GM21619 (cell line): ENCODE data around the gene ST6GAL1.

Experiments
- ATAC-seq: cut with Tn5 transposase; IDR thresholded peaks from one replicate; pipeline ENCODE4 v1.9.1; 2021; ENCODE audit not compliant: unreplicated experiment

ST6GAL1 gene

DNA sequence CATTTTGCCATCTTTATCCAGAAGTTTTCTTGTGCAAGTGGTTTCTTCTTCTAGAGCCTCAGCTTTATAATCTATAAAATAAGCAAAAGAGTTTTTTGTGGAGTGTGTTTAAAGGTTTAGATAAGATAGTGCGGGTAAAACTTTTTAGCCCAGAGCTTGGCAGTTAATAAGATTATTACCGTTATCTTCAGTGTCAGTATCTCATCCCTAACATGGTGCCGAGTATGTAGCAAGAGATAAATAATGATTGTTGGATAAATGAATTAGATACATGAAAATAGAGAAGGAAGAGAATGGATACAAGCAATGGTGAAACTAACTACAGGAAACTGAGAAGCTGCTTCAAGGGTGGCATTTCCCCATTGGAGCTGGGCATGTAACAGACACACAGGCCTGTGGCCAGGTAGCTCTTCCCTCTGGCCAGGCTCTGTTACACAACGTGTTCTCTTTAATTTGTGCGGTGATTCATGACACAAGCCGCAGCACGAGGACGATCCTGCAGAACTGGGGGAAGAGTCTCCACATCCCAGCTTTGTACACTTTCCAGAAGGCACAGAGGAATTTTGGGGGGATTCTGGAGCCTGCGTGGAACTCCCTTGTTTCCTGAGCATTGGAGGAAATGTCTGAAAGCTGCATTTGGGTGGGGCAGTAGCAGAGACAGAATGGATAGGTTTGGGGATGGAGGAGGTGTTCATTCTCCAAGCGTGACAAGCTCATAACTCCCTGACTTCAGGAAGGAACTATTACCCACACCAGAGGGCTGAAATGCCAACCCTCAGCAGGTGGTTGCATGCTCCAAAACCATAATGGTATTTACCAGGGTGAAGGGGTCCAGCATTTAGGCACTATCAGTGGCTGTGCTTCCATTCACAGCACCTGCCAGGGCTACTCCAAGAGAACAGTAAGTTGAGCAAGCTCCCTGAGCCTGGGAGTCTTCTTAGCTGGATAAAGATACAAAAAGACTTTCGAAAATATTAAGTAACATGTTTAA lies 14.2 kb upstream of the ST6GAL1 start:
- ATAC-seq = no peak

DNA sequence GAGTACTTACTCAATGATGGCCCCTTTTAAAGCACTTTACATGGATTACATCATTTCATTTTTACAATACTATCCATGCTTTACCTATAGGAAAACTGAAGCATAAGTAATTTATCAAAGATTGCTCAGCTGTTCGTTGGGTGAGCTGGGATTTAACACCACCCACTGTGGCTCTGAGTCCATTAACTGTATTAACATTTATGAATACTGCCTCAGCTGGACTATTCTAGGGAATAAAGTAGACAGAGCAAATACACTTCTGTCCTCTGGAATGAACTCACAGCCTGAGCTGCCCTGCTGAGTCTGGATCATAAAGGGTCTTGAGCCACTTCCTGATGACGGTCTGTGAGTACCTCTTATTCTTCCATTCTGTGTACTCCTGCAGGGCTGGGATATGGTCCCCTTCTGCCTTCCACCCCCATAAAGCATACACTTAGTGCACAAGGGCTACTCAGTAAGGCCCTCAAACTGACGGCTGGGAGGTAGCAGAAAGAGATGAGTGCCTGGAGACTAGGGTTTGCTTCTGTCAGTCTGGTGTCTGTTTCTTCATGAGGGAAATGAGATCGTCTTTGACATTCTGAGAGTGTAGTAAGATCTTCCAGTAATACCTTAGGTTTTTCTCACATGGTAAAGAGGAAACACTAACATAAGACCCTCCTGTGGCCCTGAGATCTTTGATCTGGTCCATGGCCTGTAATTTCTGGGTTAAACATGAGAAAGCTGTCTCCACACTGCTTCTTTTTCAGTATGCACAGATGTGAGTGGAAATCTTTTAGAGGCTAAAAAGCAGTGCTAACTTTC lies 12.6 kb upstream of the ST6GAL1 start:
- ATAC-seq = no peak

DNA sequence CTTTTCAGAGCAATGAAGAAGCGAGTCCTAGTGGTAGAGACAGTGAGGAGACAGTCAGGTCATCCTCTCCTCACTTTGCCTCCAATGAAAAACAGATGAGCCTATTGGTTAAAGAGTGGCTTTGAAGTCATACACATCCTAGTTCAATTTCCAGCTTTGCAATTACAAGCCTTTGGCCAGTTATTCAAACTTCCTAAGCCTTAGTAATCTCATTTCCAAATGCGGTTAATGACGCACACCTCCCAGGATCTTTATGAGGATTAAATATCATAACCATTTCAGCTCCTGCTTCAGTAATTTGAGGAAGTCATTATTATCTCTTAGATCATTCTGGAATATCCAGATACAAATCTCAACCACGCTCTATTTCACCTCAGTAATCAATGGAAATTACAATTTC lies 10.0 kb upstream of the ST6GAL1 start:
- ATAC-seq = no peak

DNA sequence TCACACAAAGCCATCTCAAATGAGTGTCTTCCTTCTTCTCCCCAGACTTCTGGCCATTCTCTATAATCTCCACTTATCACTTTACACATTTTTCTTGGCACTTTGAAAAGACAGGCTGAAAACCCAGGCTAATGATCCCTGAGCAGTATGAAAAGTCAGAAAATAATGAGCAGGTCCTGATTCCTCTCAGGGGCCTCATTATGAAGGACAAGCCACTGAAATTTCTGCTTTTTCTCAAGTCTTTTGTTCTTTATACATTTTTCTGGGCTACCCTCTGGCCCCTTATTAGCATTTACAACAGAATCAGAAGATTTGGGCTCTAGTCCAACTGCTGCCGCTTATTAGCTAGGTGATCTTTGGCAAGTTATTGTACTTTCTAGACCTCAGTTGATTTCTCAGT lies 9.5 kb upstream of the ST6GAL1 start:
- ATAC-seq = no peak

DNA sequence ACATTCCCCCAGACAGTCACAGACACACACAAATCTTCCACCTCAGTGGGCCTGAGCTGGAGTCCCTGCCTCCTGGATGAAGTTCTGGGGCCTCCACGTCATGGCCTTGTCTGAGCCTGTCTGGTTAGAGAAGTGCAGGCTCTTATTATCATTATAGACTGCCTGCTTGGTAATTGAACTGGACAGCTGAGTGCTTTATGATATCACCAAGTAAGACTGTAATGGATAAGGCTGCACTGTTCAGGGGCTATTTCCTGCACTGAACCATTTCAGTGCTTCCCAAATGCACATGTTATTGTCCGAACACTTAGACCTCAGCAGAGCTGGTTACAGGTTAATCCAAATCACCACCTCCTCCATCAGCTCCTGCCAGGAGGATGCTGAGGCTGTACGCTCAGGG lies 8.7 kb upstream of the ST6GAL1 start:
- ATAC-seq = no peak

DNA sequence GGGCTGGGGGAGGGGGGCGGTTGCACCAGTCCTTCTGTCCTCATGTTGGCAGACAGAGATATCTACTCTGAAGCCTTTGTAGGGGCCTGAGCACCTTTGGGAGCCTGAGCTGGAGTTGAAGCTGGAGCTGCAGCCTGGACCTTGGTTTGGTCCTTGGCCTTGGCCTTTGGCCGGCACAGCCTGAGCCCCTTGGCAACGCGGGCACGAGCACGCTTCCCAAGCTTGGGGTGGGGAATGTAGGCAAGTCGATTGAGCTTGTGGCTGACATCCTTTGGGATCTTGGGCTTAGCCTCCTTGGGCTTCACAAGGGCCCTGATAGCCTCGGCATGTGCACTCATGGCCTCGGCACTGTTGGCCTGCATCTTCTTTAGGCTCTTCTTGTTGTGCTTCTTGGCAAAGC lies 8.1 kb upstream of the ST6GAL1 start:
- no peak for ATAC-seq

DNA sequence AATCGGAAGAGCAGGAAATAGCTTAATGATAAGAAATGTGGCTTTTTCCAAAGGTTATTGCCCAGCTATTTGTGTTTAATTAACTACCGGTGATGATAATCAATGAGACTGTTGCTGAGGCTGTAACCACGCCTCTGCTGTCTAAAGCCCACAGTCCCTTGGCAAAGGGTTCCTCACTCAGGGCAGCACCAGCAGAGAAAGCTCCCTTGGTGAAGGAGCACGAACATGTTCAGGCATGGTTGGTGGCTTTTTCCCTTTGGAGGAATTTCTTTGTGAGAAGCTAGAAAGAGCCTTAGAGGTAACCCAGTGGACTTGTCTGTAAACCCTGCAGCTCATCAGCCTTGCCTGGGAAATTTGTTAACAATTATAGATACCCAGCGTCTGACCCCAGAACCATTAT lies 7.5 kb upstream of the ST6GAL1 start:
- no peak for ATAC-seq

DNA sequence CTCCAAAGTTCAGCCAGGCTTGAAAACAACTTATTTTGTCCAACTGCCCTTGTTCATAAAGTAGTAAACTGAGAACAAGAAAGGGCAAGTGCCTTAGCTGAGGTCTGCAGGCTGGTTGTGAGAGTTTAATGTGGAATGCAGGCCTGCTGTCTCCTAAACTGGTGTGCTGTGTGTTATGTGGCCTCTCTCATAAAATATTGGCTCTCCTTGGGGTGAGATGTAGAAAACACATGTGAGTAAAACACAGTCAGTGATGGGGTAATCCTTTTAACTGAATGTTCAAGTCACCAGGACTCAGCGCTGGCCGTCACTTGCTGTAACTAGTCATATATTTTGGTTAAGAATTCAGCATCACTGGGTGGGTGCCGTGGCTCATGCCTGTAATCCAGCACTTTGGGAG lies 7.1 kb upstream of the ST6GAL1 start:
- ATAC-seq = no peak

DNA sequence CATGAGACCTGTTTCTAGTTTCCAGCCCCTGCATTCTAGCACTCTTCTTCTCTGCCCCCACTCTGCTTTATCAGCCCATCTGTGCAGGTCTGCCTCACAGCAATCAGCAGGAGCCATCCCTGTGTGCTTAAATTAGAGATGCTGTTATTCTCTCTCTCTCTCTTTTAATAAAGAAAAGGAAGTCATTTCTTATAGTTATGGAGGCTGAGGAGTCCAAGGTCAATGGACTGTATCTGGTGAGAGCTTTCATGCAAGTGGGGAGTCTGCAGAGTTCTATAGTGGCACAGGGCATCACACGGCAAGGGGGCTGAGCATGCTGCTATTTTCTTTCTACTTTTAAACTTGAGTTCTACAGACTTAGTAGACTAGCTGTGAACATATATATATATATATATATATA lies 4.5 kb upstream of the ST6GAL1 start:
- ATAC-seq = no peak

DNA sequence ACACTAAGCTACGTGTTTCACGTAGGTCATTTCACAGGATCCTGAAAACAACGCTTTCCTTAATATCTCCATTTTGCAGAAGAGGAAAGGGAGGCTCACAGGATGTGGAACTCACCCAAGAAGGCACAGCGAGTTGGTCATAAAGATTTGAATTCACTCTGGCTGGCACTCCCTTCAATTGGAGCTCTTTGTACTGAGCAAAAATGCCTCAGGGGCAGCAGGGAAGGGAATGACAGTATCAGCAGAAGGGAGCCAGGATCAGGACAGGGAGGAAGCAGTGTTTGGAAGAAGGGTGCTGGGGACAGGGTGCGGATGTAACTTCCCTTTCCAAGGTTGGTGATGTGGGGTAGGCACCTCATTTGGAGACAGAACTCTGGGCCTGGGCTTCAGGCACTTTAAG lies 1.1 kb upstream of the ST6GAL1 start:
- ATAC-seq = no peak

DNA sequence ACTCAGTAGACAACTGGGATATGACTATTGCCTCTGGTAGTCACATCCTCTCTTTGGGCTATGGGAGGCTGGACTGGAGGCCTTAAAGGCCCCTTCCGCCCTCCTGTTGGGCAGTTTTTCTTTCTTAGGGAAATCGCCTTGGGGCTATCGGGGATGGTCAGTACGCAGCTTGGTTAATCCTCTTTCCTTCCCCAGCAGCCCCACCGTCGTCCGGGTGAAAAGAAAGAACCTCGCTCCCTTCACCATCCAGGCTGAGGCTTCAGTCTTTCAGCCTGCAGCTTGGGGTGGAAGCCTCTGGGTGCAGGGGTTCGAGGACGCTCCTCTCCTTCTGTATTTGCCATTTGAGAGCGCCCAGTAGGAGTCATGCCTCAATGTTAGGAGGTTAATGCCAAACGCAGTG lies 641 bp upstream of the ST6GAL1 start:
- no peak for ATAC-seq

DNA sequence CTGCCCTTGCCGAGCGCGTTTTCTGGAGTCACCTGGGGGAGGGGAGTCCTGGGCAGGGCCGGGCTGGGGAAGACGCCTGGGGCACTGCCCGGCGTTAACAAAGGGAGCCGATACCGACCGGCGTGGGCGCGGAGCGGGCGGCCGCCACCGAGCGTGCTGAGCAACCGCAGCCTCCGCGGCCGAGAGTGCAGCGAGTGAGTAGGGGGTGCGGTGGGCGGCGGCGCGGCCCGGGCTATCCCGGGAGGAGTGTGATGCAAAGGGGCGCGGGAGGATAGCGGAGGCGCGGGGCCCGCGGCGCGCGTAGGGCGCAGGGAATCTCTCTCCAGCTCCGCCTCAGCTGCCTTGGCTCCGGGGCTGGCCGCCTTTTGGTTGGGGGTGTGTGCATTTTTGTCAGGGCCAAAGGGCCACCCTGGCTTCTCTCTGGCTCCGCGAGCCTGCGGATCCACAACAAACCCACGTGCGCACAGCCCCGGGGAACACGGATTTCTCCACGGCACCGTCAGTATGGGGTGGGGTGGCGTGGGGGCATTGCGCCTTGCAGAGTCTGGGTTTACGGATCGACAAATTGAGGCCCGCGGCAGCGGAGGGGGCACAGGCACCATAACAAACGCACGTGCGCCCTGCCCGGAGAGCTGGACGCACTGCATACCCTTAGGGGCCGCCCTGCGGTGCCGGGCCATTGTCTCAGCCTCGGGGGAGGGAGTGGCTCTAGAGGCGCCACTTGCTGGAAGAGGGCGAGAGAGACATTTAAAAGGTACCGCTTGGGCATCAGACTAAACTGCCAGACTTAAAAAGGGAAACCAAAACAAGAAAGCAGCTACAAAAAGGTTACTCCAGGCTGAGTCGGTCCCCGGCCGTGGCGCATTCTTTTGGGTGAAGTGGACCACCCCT lies 560 bp downstream of the ST6GAL1 start:
- peak; percentile 66 for ATAC-seq

DNA sequence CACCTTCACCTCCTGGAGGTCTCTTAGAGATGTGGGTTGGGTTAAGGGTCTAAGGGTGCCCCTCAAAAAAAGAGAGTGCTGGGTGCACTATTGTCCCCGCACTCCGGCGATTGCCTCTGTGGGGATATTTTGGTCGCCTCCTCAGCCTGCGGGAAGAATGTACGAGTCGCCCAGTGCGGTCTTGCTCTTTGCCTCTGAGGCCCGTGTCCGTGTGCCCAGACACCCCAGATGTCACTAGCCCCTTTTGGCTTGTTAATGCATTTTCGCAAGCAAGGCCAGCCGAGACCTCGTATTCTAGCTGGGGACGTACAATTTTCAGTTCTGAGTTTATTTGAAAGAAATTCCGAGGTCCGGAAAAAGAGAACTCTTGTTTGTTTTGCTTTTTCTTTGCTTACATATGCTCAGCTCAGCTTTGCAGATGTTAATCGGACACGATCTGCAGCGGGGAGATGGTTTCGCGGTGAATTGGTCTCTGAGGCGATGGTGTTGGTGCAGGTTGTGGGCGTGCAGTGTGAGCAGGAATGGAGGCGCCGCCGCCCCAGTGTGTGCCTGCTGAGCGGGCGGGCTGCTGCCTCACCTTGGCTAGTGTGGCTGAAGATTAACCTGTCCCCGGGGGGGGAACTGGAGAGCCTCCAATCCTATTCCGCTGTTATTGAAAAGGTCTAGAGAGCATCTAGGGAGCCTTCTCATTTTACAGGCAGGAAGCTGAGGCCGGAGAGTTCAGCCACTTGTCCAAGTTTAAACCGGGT lies 1.4 kb downstream of the ST6GAL1 start:
- ATAC-seq = peak; percentile 44

DNA sequence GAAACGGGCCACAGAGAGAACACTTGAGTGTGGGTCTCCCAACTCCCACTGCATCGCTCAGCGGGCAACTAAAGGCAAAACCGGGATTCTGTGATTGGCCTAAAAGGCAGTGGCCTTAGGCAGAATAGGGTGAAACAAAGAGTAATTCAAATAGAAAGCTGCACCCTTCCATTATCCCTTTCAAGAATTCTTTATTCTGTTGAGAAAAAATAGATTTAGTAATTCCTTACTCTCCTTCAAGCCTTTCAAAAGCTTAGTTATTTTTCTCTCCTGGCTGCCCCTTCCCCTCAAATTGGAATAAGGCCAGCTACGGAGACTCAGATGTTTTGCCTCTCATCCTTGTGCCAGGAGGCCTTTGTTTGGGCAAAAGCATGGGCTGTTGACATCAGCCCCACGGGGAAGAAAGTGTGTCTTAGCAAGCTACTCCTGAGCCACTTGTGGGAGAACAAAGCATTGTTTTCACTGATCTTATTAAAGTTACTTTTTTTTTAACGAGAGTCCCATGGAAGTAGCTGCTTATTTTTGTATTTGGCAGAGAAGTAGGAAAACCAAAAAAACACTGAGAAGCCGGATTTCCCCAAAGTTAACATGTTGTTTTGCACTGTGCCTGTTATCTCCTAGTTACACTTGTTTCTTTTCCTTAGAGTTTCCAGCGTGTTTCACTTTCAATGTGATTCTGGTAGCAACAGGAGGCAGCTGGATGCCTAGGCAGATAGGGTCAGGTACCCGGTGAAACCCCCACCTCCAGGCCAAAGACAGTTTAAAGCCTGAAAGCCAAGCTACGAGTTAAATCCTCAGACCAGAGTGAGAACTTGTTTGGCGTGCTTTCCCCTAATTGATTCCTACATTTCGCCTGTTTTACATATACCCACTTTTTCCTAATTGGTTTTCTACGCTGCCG lies 2.2 kb downstream of the ST6GAL1 start:
- no peak for ATAC-seq

DNA sequence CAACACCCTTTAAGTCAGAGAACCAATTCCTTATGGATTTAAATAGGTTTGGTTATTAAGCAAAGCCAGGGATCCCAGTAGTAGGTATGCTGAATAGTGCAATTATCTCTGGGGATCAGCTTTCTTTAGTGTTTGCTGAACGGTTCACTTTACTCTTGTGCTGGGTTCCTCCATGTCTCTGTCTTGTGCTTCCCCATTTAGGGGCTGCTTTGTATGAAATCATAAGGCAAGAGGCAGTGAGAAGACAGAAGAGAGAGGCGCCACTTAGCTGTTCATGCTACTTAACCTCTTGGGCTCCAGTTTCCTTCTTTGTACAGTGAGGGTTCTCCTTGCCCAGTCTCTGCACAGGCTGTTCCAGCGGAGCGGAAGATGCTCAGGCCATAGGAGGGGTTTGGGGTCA lies 3.5 kb downstream of the ST6GAL1 start:
- ATAC-seq = no peak

DNA sequence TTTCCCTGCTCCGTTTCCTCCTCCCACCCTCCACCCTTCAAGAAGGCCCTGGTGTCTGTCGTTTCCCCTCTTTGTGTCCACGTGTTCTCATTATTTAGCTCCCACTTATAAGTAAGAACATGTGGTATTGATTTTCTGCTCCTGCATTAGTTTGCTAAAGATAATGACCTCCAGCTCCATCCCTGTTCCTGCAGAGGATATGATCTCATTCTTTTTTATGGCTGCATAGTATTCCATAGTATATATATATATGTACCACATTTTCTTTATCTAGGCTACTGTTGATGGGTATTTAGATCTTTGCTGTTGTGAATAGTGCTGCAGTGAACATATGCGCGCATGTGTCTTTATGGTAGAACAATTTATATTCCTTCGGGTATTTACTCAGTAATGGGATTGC lies 4.8 kb downstream of the ST6GAL1 start:
- no peak for ATAC-seq

DNA sequence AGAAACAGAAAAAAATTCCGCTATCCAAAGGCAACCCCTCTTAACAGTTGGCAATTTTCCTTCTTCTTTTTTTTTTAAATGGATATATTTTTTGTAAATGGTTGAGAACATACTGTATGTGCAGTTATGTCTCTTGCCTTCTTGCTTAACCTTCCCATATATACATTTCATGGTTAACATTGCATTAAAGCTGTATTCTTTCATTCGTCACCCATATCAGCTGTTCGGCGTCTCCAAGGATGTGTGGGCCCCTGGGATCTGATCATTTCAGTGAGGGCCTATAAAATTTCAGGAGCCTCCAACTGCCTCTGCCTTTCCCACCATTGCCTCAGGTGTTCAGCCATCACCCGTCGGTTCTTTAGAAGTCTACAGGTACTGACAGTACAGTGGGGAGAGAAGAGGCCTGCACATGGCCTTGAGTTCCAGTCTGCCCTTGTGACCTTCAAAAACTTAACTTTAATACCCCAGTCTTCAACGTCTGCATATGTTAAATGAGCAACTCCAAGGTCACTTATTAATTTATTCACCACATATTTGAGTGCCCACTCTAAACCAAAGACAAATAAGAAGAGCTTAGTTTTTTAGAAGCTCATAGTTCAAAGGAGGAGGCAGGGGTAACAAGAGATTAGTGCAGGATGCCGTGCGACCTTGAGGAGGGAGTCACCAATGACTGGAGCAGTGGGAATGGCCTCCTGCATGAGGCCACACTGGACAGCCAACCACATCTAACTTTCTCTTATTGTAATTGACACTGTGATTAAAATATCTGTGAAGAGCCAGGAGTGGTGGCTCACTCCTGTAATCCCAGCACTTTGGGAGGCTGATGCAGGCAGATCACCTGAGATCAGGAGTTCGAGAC lies 6.9 kb downstream of the ST6GAL1 start:
- no peak for ATAC-seq

DNA sequence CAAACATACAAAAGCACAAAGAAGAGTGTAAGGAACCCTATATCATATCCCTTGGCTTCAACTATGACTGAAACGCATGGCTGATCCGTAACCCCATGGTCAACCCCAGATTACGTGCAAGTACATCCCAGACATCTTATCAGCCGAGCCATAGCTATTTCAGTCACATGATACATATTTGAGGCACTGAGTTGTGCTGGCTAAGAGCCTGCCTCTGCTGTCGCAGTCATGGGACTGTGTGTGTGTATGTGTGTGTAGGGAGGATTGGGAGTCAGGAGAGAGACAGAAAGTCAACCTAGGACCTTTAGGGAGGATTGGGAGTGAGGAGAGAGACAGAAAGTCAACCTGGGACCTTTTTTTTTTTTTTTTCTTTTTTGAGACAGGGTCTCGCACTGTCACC lies 8.4 kb downstream of the ST6GAL1 start:
- ATAC-seq = no peak
